ENCODE data around the gene GPX1.

- no peak for TF ChIP-seq HDGF (IDR thresholded peaks at IDR 0.05; ENCODE audit: borderline replicate concordance)
- no peak for TF ChIP-seq FOXM1 (IDR thresholded peaks at IDR 0.05; ENCODE audit: borderline replicate concordance)
- TF ChIP-seq FOXK2 (IDR thresholded peaks at IDR 0.05) = no peak
- no peak for TF ChIP-seq NFRKB (IDR thresholded peaks at IDR 0.05)
- no peak for TF ChIP-seq ELF4 (IDR thresholded peaks at IDR 0.05)
- no peak for TF ChIP-seq SP1 (IDR thresholded peaks at IDR 0.05)
- TF ChIP-seq SUZ12 (IDR thresholded peaks at IDR 0.05) = no peak
- TF ChIP-seq FOXA1 (IDR thresholded peaks at IDR 0.05) = no peak
- no peak for TF ChIP-seq TARDBP (IDR thresholded peaks at IDR 0.05)
- TF ChIP-seq ZNF384 (IDR thresholded peaks at IDR 0.05) = no peak
- no peak for TF ChIP-seq BHLHE40 (IDR thresholded peaks at IDR 0.05; ENCODE audit: borderline replicate concordance)
Measured at GRCh38 chr3:49352890-49353421, 5.2 kb downstream of the GPX1 start.
